Measurements from ENCODE around the gene SLC1A2.

SLC1A2 gene

GRCh38 chr11:35239471-35240075, 179.8 kb downstream of the SLC1A2 start:
- ChIA-PET POLR2A (no interaction called here), CTCF (no interaction called here)
- no peak for TF ChIP-seq NFRKB (IDR thresholded peaks at IDR 0.05)
- no peak for TF ChIP-seq ZNF384 (IDR thresholded peaks at IDR 0.05)
- TF ChIP-seq PKNOX1 (IDR thresholded peaks at IDR 0.05) = no peak
- no peak for TF ChIP-seq CTBP1 (IDR thresholded peaks at IDR 0.05; ENCODE audit: borderline replicate concordance)
- TF ChIP-seq FOXK2 (IDR thresholded peaks at IDR 0.05) = no peak
- no peak for TF ChIP-seq HDGF (IDR thresholded peaks at IDR 0.05; ENCODE audit: borderline replicate concordance)
- TF ChIP-seq ELF4 (IDR thresholded peaks at IDR 0.05) = no peak
- TF ChIP-seq BHLHE40 (IDR thresholded peaks at IDR 0.05; ENCODE audit: borderline replicate concordance) = no peak
- no peak for TF ChIP-seq ARNT (IDR thresholded peaks at IDR 0.05)
- TF ChIP-seq LEF1 (IDR thresholded peaks at IDR 0.05; ENCODE audit: borderline replicate concordance) = no peak
- TF ChIP-seq SUZ12 (IDR thresholded peaks at IDR 0.05) = no peak
- no peak for TF ChIP-seq TARDBP (IDR thresholded peaks at IDR 0.05)
- TF ChIP-seq L3MBTL2 (conservative IDR thresholded peaks at IDR 0.05) = no peak
- TF ChIP-seq FOXA1 (IDR thresholded peaks at IDR 0.05) = no peak
- DNase-seq (ENCODE audit: extremely low spot score) = no peak

GRCh38 chr11:35238882-35239281, 180.5 kb downstream of the SLC1A2 start:
- CTCF ChIA-PET = no interaction called here
- POLR2A ChIA-PET = no interaction called here
- TF ChIP-seq L3MBTL2 (conservative IDR thresholded peaks at IDR 0.05) (no peak), HDGF (IDR thresholded peaks at IDR 0.05; ENCODE audit: borderline replicate concordance) (no peak)
- no peak for DNase-seq (ENCODE audit: extremely low spot score)

GRCh38 chr11:35237860-35238715, 181.3 kb downstream of the SLC1A2 start:
- peak; percentile 56 for DNase-seq (ENCODE audit: extremely low spot score)
- TF ChIP-seq HDGF (IDR thresholded peaks at IDR 0.05; ENCODE audit: borderline replicate concordance) (no peak), SUZ12 (IDR thresholded peaks at IDR 0.05) (no peak)
- ChIA-PET POLR2A (no interaction called here), CTCF (interaction anchor here (0.6 to 0.7 kb wide), 2 partner anchors 141 to 349 kb away, joined by 3 to 7 read pairs; no protein-coding TSS in a partner anchor)

GRCh38 chr11:35237351-35237750, 182.0 kb downstream of the SLC1A2 start:
- ChIA-PET POLR2A (no interaction called here), CTCF (interaction anchor here (0.6 to 0.7 kb wide), 2 partner anchors 140 to 348 kb away, joined by 3 to 7 read pairs; no protein-coding TSS in a partner anchor)
- DNase-seq (ENCODE audit: extremely low spot score) = no peak
- TF ChIP-seq PKNOX1 (IDR thresholded peaks at IDR 0.05) = no peak
- TF ChIP-seq LEF1 (IDR thresholded peaks at IDR 0.05; ENCODE audit: borderline replicate concordance) = no peak
- no peak for TF ChIP-seq L3MBTL2 (conservative IDR thresholded peaks at IDR 0.05)
- no peak for TF ChIP-seq ELF4 (IDR thresholded peaks at IDR 0.05)
- no peak for TF ChIP-seq TARDBP (IDR thresholded peaks at IDR 0.05)
- TF ChIP-seq FOXM1 (IDR thresholded peaks at IDR 0.05; ENCODE audit: borderline replicate concordance) = no peak

- no peak for DNase-seq (ENCODE audit: extremely low spot score)
- TF ChIP-seq ZNF384 (IDR thresholded peaks at IDR 0.05) (no peak), NFRKB (IDR thresholded peaks at IDR 0.05) (no peak), HDGF (IDR thresholded peaks at IDR 0.05; ENCODE audit: borderline replicate concordance) (no peak), CTBP1 (IDR thresholded peaks at IDR 0.05; ENCODE audit: borderline replicate concordance) (no peak), PKNOX1 (IDR thresholded peaks at IDR 0.05) (no peak), FOXK2 (IDR thresholded peaks at IDR 0.05) (no peak), L3MBTL2 (conservative IDR thresholded peaks at IDR 0.05) (no peak), BHLHE40 (IDR thresholded peaks at IDR 0.05; ENCODE audit: borderline replicate concordance) (no peak), FOXA1 (IDR thresholded peaks at IDR 0.05) (no peak), ELF4 (IDR thresholded peaks at IDR 0.05) (no peak)
- POLR2A ChIA-PET = interaction anchor here (0.6 kb wide), 1 partner anchor 85 kb away, joined by 3 read pairs; no protein-coding TSS in a partner anchor
- CTCF ChIA-PET = no interaction called here
Observed at GRCh38 chr11:35236667-35237003, 182.7 kb downstream of the SLC1A2 start.

- CTCF ChIA-PET = no interaction called here
- POLR2A ChIA-PET = interaction anchor here (0.6 kb wide), 1 partner anchor 85 kb away, joined by 3 read pairs; no protein-coding TSS in a partner anchor
- TF ChIP-seq NFRKB (IDR thresholded peaks at IDR 0.05) (no peak), BHLHE40 (IDR thresholded peaks at IDR 0.05; ENCODE audit: borderline replicate concordance) (no peak), L3MBTL2 (conservative IDR thresholded peaks at IDR 0.05) (no peak), SUZ12 (IDR thresholded peaks at IDR 0.05) (no peak), PKNOX1 (IDR thresholded peaks at IDR 0.05) (no peak), CTBP1 (IDR thresholded peaks at IDR 0.05; ENCODE audit: borderline replicate concordance) (no peak), FOXA1 (IDR thresholded peaks at IDR 0.05) (no peak), SP1 (IDR thresholded peaks at IDR 0.05) (no peak), FOXM1 (IDR thresholded peaks at IDR 0.05; ENCODE audit: borderline replicate concordance) (no peak), ZNF384 (IDR thresholded peaks at IDR 0.05) (no peak), FOXK2 (IDR thresholded peaks at IDR 0.05) (no peak), ELF4 (IDR thresholded peaks at IDR 0.05) (no peak), ARNT (IDR thresholded peaks at IDR 0.05) (no peak), HDGF (IDR thresholded peaks at IDR 0.05; ENCODE audit: borderline replicate concordance) (no peak)
- DNase-seq (ENCODE audit: extremely low spot score) = no peak
Observed at GRCh38 chr11:35235936-35236666, 183.3 kb downstream of the SLC1A2 start.

Measured in HEK293T (cell line).